Smooth muscle cell (in vitro differentiated cells): ENCODE measurements around the gene ZNF467. TPM values are rescaled to one million over a fixed set of nuclear protein-coding genes. Genes with fewer than 3 reads are reported as not detected.

Source experiments
- DNase-seq: peaks from one replicate; lab custom pipeline; 2025; ENCODE audit not compliant: unreplicated experiment; lab: John Stamatoyannopoulos, UW
- H2AFZ ChIP-seq: fragments of 200-600 bp; sonication (generic); 2 replicates; pipeline ENCODE4 v1.6.0; 2016; ENCODE audit warnings: antibody characterized with exemption, low read depth, mild to moderate bottlenecking
- H3F3A ChIP-seq: fragments of 200-600 bp; sonication (generic); 2 replicates; pipeline ENCODE4 v1.6.0; 2017; ENCODE audit warnings: antibody characterized with exemption, low read depth
- H3K27ac ChIP-seq: fragments of 200-600 bp; sonication (generic); 2 replicates; pipeline ENCODE4 v1.5.1; 2016; ENCODE audit warnings: low read depth, mild to moderate bottlenecking
- H3K27me3 ChIP-seq: fragments of 200-600 bp; sonication (generic); 2 replicates; pipeline ENCODE4 v1.6.1; 2016; ENCODE audit warnings: low read depth, mild to moderate bottlenecking
- H3K36me3 ChIP-seq: fragments of 200-600 bp; sonication (generic); 2 replicates; pipeline ENCODE4 v1.5.1; 2016; ENCODE audit warnings: low read depth
- H3K4me1 ChIP-seq: fragments of 200-600 bp; sonication (generic); 2 replicates; pipeline ENCODE4 v1.5.1; 2016; ENCODE audit warnings: low read depth
- H3K4me2 ChIP-seq: fragments of 200-600 bp; sonication (generic); 2 replicates; pipeline ENCODE4 v1.6.0; 2016; ENCODE audit warnings: mild to moderate bottlenecking
- H3K4me3 ChIP-seq: fragments of 200-600 bp; sonication (generic); 2 replicates; pipeline ENCODE4 v1.5.1; 2016; ENCODE audit warnings: mild to moderate bottlenecking
- H3K79me2 ChIP-seq: fragments of 200-600 bp; sonication (generic); 2 replicates; pipeline ENCODE4 v1.6.0; 2016; ENCODE audit warnings: low read depth, mild to moderate bottlenecking
- H3K9ac ChIP-seq: fragments of 200-600 bp; sonication (generic); 2 replicates; pipeline ENCODE4 v1.6.0; 2016; ENCODE audit warnings: low read depth
- H3K9me3 ChIP-seq: fragments of 200-600 bp; sonication (generic); replicated peaks from 2 replicates; pipeline ENCODE4 v1.5.1; 2016; ENCODE audit warnings: low read depth
- H4K20me1 ChIP-seq: fragments of 200-600 bp; sonication (generic); 2 replicates; pipeline ENCODE4 v1.6.0; 2016; ENCODE audit warnings: low read depth
- WGBS: methylation state at CpG from one replicate; pipeline ENCODE4 v1.1.7; 2016; ENCODE audit warnings: low lambda C conversion rate; 5-methylcytosine and 5-hydroxymethylcytosine counted together
- polyA plus RNA-seq: library from polyadenylated mRNA; unstranded; fragments of >200 nt; fragmentation: Nextera tagmentation; extraction: Ambion mirVana; gene quantifications from 2 replicates; pipeline ENCODE4 v1.2.1, GENCODE V29; 2016
- total RNA-seq: library from RNA; depleted of rRNA; stranded (reverse); fragments of >200 nt; gene quantifications from 2 replicates; pipeline ENCODE4 v1.2.3, GENCODE V29; 2014
- TF ChIP-seq, protein P1 (sequence below): fragments of 200-600 bp; sonication (generic); IDR thresholded peaks from 2 replicates; pipeline ENCODE4 v1.5.1; 2017; ENCODE audit warnings: borderline replicate concordance, mild to moderate bottlenecking, antibody characterized with exemption; ENCODE audit not compliant: insufficient read depth, poor library complexity, severe bottlenecking

Gene ZNF467
- total and polyA plus RNA-seq, 2 experiments from 2014 or later: 2.0 to 8.2 TPM

GRCh38 chr7:149735779-149736477 lies 37.5 kb downstream of the ZNF467 start:
- Histone ChIP-seq H3K79me2 (no peaks in the 10 kb centered on the region), H4K20me1 (no peaks in the 10 kb centered on the region), H3K4me3 (no peak overlapping the region), H3K9ac (no peak overlapping the region), H3K4me1 (no peaks in the 10 kb centered on the region), H2AFZ (no peak overlapping the region), H3K9me3 (no peaks in the 10 kb centered on the region), H3K36me3 (no peaks in the 10 kb centered on the region), H3F3A (no peaks in the 10 kb centered on the region), H3K27me3 (no peaks in the 10 kb centered on the region), H3K27ac (no peak overlapping the region), H3K4me2 (no peak overlapping the region)
- no peak for DNase-seq
- TF ChIP-seq, protein P1, sequence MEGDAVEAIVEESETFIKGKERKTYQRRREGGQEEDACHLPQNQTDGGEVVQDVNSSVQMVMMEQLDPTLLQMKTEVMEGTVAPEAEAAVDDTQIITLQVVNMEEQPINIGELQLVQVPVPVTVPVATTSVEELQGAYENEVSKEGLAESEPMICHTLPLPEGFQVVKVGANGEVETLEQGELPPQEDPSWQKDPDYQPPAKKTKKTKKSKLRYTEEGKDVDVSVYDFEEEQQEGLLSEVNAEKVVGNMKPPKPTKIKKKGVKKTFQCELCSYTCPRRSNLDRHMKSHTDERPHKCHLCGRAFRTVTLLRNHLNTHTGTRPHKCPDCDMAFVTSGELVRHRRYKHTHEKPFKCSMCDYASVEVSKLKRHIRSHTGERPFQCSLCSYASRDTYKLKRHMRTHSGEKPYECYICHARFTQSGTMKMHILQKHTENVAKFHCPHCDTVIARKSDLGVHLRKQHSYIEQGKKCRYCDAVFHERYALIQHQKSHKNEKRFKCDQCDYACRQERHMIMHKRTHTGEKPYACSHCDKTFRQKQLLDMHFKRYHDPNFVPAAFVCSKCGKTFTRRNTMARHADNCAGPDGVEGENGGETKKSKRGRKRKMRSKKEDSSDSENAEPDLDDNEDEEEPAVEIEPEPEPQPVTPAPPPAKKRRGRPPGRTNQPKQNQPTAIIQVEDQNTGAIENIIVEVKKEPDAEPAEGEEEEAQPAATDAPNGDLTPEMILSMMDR: no peak
- WGBS: 76% methylated on average over 16 of the region's 16 CpGs

DNA sequence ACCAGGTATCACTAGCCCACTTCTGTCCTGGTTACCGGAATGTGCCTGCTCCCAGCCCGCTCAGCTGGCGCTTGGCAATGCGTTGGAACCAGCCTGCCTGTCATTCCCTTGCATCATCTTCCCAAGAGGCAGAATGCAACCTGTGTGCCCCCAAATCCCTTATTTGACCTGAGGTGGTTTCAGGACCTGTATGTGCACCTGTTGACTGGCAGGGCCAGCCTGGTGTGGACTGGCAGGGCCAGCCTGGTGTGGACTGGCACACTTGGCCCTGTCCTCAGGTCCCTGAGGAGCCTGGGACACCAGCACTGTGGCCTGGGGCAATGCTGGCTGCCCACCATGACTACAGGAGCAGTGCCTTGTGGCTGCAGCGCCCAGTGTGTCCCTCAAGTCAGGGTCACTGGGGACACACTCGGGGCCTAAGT lies 38.2 kb downstream of the ZNF467 start:
- no peaks in the 10 kb centered on the region for H3K36me3 ChIP-seq
- WGBS: 92% methylated on average over 6 of the region's 6 CpGs

GRCh38 chr7:149734791-149735075 lies 38.7 kb downstream of the ZNF467 start:
- H3F3A ChIP-seq: no peaks in the 10 kb centered on the region

More for the DNA sequence above, 38.2 kb downstream of the ZNF467 start:
- no peak overlapping the region for H3K4me2 ChIP-seq
- H3K4me3 ChIP-seq: no peak overlapping the region
- H3K4me1 ChIP-seq: no peaks in the 10 kb centered on the region
- TF ChIP-seq, protein P1: no peak
- no peaks in the 10 kb centered on the region for H3K79me2 ChIP-seq
- H2AFZ ChIP-seq: no peak overlapping the region
- no peaks in the 10 kb centered on the region for H4K20me1 ChIP-seq
- H3K27ac ChIP-seq: no peak overlapping the region
- H3K9ac ChIP-seq: no peak overlapping the region
- no peaks in the 10 kb centered on the region for H3F3A ChIP-seq
- no peak for DNase-seq
- no peaks in the 10 kb centered on the region for H3K9me3 ChIP-seq
- no peaks in the 10 kb centered on the region for H3K27me3 ChIP-seq

More at GRCh38 chr7:149734791-149735075, 38.7 kb downstream of the ZNF467 start:
- Histone ChIP-seq H3K79me2 (no peaks in the 10 kb centered on the region), H3K4me2 (no peak overlapping the region), H2AFZ (no peak overlapping the region), H3K9me3 (no peaks in the 10 kb centered on the region), H3K9ac (no peak overlapping the region), H3K27me3 (no peaks in the 10 kb centered on the region), H3K36me3 (no peaks in the 10 kb centered on the region), H3K27ac (no peak overlapping the region), H3K4me1 (no peaks in the 10 kb centered on the region), H3K4me3 (no peak overlapping the region), H4K20me1 (no peaks in the 10 kb centered on the region)
- no peak for DNase-seq
- TF ChIP-seq, protein P1: no peak
- 89% methylated on average over 2 of the region's 2 CpGs for WGBS
